GM12801 (cell line): ENCODE measurements around the gene TAGLN.

Experiments used
- CTCF ChIP-seq: IDR thresholded peaks from one replicate; pipeline ENCODE4 v1.5.1; 2011; ENCODE audit warnings: control low read depth; ENCODE audit not compliant: insufficient read length; ENCODE audit errors: extremely low read depth

The TAGLN gene

GRCh38 chr11:117199053-117199915 is at the start of gene TAGLN:
Gene TAGLN (plus strand): TSS chr11:117199370. CDS start chr11:117203014, 3,644 bp downstream.
- no peak for TF ChIP-seq CTCF

- no peak for TF ChIP-seq CTCF
These were observed 47.1 kb upstream of the TAGLN start for GRCh38 chr11:117152066-117152465.

- no peak for TF ChIP-seq CTCF
These were observed 44.7 kb upstream of the TAGLN start for GRCh38 chr11:117154468-117154867.

GRCh38 chr11:117157507-117157906 is 41.7 kb upstream of the TAGLN start:
- no peak for TF ChIP-seq CTCF

GRCh38 chr11:117159892-117160291 is 39.3 kb upstream of the TAGLN start:
- TF ChIP-seq CTCF: no peak

- TF ChIP-seq CTCF: no peak
These were observed 38.3 kb upstream of the TAGLN start for GRCh38 chr11:117160826-117161225.

GRCh38 chr11:117166491-117166890 is 32.7 kb upstream of the TAGLN start:
- TF ChIP-seq CTCF: no peak
